ENCODE measurements around the gene SLIT3.

Gene SLIT3

DNA sequence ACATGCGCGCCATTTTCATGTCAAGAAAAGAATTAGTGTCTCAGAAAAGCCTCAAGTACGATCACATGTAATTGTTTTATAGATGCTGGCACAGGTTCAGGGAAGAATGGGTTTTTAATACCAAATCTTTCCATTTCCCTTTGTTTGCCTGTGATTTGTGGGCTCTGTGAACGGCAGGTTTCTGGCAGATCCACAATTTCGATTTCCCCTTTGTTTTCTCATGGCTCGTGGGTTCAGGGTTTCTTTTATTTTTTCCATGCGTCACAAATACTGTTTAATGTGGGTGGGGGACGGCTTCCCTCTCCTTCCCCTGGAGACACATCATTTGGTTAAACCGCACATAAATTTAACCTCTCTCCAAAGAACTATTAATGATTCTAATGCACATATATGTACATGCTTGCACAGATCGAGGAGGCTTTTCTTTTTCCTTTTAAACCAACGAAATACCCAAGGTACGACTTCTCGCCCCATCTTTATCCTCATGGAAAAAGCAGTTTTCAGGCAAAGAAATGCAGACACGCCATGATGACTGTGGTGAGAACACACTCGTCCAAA is 195.9 kb downstream of the SLIT3 start:
- DNase-seq (ENCODE audit: low spot score), result no peak

DNA sequence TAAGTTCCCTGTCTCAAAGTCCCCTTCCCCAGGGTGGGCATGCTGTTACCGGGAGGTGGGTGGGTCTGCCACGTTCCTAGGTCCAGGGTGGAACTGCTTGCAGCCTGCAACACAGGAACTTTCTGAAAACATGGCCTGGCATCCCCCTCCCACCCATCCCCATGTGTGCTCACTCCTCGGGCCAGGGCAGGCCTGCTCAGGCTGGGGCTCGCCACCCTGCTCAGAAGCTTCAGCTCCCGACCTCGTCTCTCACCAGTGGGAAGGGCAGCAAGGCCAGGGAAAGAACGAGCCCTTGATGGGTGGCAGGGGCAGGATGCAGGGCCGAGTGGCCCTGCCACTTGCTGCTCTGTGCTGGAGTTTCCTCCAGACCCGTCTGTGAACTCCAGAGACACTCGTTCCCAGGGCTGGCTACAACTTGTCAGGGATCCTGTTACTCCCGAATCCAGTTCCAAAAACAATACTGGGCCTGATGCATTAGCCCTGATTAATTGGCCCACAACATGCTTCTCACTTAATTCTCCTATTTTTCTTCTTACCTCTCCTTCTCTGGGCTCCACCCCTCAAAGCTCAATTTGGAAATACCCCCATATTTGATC is 197.3 kb downstream of the SLIT3 start:
- no peak for DNase-seq (ENCODE audit: low spot score)

DNA sequence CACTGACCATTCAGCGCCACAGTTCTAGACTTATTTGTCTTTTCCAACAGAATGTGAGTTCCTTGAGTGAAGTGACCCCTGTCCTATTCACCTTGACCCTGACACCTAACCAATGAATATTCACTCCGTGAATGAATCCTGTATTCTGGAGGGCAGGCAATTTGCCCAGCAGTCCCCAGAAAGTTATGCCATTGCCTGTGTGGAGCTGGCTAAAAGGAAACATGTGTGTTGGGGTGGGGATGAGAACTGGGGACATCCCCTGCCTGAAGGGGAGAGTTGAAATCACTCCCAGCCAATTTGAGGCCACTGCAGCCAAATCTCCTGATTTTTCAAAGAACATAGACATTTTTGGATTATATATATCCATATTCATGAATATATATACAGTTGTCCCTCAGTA is 199.0 kb downstream of the SLIT3 start:
- DNase-seq (ENCODE audit: low spot score), result no peak

DNA sequence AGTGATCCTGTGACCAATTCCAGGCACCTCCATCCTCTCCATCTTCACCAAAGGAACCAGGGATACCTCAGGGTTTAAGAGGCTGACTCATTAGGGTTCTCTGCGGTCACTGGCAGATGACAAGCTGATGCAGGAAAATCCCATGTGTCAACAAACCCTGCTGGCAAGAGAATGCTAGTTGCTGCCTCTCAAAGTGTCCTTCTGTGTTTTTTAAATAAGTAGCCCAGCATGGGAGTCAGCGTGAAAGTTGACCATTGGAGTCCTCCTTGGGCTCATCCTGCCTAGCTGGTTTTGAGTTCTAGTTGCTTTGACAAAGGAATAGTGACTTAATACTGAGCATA is 200.2 kb downstream of the SLIT3 start:
- no peak for DNase-seq (ENCODE audit: low spot score)

DNA sequence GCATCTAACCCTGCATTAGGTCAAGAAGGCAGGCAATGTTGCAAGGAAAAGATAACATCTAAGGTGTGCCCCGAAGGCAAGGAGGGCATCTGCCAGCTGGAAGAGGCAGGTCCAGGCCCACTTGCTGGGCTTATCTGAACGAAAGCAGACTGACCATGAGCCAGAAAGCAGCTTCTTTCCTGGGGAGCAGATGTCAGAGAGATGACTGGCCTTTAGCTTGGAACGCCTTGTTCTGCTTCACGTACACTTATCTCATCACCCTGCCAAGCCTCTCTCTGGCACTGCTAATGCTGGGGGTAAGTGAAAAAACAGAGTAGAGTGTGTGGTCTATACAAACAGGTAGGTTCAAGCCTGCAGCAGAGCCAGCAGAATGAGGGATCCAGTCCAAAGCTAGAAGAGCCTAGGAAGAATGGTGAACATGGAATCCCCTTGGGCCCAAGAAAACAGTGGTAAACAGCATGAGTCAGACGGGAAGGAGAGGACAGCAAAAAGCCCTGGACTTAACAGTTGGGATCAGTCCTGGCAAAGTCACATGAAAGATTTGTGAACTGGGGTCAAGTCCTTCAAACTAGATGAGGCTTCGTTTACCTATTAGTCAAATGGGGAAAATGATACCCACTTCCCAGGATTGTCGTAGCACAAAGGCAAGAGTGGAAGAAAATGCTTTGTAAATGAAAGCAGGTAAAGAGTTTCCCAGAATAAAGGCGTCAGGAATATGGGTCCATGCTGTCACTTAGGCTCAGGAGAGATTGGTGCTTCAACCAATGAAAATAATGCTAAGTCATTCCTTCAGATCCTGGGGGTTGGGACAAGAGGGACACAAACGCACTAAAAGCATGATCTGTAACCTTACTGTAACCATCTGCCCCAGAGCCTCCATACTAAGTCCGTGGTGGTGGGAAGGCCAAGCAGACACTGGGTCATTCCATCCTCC is 200.9 kb downstream of the SLIT3 start:
- no peak for DNase-seq (ENCODE audit: low spot score)

DNA sequence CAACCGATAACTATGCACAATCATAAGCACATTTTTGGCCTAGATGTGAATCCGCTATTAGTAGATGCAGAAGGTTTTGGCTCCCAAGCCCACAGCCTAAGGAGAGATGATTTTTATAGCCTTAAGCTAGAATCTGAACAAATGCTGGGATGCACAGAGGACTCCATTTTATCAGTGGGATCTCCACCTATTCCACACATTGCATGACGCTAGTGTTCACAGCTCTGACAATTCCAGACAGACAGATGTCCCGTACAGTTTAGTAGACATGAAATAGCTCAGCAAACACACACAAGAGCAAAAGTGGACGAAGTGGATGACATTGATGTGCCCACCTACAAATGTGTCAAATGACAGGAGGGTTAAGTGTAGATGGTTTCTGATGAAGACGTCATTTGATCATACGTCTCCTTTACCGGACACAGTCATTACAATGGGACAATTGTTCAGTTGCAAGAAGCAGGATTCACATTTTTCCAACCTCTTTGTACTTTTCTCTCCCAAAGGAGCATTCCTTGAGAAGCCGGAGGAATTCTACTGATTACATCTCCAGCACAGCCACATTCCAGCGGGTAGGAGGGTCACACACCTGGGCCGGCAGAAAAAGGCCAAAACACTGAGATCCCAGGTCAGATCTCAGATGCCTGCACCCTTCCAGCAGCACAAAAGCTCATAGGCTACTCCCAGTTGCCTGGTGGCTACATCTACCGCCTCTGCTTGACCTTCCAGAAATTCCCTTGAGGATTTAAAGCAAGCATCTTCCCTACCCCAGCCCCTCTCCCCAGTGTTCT is 202.4 kb downstream of the SLIT3 start:
- DNase-seq (ENCODE audit: low spot score), result no peak

DNA sequence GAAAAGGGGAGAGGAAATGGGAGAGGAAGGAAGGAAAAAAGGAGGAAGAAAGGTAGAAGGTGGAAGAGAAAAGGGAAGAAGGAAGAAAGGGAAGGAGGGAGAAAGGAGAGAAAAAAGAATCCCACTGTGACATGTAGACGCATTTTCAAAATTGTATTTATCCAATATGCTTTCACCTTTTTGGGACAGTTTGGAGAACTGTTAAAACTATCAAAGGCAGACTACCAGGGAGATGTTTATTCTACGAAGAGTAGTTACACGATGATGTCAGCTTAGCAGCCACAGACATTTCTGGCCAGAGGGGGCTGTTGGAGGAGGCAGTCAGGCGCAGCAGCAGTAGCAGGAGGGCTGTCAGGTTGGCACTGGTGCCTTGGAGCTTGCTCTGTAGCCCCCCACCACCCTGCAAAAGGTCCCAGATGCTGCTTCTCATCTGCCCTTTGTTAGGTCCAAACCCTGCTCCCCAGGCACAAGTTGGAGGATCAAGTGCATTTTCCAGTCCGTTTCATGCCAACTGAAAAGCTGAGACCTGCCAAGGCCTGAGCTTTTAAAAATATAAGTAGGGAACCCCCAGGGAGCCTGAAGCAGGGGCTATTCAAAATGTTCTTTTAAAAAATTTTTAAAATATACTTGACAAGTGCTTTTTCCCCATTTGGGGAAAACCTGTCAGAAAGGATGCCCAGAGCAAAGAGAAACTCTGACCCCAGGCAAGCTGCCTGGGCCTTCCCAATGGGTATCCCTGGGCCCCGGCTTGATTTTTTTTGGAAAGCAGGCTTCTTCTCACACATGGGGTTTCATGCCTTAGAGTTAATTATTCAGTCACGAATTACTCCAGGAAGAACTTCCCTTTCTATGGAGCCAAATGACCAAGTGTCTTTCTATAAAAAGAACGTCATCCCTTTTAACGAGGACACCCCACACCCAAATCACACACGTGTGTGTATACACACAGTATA is 203.3 kb downstream of the SLIT3 start:
- DNase-seq (ENCODE audit: low spot score), result no peak

DNA sequence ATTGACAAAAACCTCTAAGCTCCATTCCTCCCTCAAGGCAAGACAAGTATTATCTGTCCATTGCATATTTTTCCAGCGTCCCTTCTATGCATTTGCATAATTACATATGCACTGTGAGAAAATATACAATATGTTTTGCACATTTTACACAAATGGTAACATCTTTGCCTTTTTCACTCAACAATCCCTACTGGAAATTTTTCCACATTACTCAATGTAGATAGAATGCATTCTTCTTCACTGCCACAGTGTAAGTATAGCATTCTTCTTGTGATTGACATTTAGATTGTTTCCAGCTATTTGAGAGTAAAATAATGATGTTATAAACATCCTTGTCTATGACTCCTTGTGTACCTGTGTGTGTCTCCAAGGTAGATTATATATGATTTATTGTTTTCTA is 205.0 kb downstream of the SLIT3 start:
- no peak for DNase-seq (ENCODE audit: low spot score)

DNA sequence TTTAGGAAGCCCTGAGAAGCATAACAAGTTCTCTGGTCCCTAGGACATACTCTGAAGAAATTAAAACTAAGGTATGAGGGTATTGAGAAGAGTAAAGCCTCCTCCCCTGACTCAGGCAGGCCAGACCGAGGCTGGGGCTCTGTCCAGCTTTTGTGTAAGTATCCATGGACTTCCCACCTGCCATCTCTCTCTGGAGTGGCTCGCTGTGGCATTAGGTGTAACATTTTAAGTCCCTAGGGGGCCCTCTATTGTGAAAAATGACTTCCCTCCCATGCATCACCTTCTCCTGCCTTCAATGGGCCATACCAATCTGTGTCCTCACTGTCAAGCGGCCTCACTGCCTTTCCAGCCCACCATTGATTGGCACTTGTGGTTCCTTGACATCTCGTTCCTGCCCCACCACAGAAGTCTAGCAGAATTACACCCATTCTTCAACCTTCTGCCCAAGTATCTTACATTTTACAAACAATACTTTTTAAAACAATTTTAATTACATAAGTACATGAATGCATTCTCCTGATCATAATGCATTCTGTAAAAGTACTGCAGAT is 205.5 kb downstream of the SLIT3 start:
- DNase-seq (ENCODE audit: low spot score), result no peak

DNA sequence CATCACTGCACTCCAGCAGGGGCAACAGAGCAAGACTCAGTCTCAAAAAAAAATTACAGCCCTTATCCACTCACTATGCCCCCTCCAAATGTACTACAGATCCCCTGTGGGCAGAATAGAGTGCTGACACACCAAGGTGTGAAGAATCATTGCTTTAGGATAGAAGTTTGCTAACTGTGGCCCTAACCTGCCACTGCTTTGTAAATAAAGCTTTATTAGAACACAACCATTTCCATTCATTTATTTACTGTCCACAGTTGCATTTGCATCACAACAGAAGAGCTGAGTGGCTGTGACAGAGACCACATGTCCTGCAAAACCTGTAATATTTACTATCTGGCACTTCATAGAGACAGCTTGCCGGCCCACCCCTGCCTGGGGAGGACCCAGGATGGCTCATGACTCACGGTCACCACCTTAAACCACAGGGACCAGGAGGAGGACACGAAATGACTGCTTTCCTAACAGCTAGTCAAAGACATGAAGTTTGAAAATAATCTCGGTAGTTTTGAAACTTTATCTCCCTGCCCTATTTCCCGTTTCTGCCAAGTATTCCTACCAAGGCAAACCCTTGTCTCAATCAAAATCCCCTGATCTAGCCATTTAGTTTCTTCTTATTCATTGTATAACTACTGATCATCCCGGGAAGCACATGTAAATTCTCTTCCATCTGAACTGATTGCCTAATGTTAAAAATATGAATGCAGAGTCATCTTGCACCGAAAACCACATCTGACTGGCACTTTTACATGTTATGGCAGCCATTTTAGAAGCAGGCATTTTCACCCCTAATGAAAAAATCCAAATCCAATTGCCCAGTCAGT is 206.1 kb downstream of the SLIT3 start:
- DNase-seq (ENCODE audit: low spot score), result no peak

DNA sequence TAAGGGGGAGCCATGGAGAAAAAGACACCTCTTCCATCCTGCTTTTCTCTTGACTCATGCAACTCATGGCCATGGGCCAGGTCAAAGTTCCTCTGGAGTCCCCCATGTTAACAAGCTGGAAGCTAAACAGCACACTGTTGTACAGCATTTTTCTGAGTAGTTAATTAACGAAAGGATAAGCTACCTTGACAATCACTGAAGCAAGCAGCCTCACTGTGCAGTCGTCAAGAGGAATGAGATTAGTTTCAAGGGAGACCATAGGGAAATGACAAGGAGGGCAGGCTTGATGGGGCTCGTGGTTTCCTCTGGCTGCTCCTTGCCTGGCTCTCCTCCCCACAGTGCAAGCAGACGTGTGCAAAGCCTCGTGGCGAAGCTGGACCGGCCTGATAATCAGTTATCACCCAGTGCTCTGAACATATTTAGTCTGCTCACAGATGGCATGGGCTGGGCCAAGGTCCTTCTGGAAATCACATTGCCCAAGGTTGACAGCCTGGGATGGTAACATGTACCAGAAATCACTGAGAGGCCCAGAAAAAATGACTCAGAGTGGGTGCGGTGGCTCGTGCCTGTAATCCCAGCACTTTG is 209.5 kb downstream of the SLIT3 start:
- DNase-seq (ENCODE audit: low spot score), result no peak

DNA sequence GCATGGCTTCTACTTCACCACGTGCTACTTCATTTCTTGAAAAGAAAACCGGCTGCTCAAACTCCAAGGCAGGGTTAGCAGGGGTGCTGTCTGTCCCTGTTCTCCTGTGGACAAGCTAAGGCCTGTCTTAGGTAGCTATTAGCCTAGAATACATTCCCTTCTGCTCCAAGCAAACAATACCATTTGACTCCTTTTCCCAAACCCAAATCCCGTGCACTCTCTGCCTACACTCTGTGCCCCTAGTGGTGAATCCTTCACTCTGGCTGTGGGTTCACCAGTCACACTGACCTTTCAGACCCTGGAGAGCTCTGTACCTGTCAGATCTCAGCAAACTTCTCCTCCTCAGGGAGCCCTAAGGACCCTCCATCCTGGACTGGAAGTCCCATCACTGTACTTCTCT is 211.6 kb downstream of the SLIT3 start:
- DNase-seq (ENCODE audit: low spot score), result no peak

DNA sequence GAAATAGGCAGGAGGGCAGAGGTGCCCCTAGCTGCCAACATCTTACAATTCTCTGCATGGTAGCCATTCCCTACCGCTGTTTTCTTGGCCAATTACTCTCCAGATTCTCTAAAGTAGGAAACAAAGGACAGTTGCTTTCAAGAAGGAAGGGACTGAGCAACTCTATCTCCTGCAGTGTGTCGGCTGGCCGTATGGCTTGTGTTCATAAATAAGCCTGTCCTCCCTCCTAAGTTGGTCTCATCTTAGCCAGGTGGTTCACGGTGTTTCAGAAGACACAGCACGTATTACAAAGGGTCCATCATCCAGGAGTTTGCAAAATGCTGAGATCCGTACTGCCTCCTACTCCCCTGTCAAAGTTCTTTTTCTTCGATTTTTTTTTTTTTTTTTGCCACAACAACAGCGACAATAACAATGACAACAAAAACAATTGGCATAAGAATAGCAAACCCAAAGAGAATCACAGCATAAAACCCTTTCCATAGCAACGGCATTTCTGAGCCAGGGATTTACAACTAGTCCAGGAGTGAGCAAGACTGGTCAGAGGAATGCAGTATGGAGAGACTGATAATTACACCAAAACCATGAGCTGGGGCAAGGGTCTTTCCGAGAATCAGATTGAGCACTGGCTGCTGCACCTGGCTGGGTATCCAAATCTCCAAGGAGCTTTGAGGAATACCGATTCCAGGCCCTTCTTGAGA is 212.8 kb downstream of the SLIT3 start:
- DNase-seq (ENCODE audit: low spot score), result no peak

DNA sequence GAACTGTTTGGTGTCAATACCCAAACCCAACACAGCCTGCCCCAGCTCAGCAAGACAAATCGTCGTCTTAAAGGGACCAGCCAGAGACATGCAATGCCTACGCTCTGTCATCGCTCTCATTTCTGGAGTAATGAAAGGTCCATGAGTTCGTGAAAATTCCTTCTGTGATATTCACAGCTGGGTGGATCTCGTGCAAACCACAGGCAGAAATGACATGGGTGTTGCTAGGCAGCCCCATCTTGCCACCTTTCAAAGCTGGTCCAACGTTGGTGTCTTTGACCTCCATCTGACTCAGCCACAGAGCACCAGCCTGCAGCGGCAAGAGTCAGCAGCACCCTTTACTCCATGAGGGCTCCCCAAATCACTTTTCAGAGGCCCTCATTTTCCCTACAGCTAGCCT is 215.3 kb downstream of the SLIT3 start:
- no peak for DNase-seq (ENCODE audit: low spot score)

DNA sequence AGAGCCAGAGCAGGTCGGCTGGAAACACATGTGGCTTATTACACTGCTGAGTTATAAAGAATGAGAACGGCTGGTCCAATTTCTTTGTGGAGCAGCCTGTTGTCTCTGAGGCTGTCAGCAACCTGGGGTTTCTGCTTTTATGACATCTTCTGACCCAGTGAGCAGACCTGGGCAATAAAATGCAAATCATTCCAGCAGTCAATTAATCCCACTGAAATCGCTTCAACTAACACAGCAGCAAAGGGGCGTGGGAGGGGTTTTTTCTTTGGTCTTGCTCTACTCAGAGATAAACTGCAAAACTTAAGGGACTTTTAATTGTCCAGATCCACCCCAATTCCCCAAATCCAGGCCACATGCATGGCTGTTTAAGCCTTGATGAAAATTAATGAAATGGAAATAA is 215.7 kb downstream of the SLIT3 start:
- no peak for DNase-seq (ENCODE audit: low spot score)

DNA sequence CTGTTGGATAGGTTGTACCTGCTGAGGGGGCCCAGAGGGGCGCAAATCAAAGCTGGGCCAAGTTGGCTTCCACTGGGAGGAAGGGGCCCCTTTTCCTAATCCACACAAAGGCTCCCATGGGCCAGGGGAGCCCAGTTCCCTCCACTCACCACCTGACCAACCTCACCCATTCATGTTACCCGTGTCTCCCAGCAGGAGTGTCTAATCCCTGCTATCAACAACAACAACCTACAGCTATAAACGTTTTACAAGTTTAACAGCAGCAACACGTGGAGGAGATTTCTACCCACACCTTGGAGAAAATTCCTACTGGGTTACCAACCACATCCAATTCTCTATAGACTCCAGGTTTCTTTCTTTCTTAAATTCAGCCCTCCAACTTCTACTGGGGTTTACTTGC is 216.2 kb downstream of the SLIT3 start:
- no peak for DNase-seq (ENCODE audit: low spot score)

DNA sequence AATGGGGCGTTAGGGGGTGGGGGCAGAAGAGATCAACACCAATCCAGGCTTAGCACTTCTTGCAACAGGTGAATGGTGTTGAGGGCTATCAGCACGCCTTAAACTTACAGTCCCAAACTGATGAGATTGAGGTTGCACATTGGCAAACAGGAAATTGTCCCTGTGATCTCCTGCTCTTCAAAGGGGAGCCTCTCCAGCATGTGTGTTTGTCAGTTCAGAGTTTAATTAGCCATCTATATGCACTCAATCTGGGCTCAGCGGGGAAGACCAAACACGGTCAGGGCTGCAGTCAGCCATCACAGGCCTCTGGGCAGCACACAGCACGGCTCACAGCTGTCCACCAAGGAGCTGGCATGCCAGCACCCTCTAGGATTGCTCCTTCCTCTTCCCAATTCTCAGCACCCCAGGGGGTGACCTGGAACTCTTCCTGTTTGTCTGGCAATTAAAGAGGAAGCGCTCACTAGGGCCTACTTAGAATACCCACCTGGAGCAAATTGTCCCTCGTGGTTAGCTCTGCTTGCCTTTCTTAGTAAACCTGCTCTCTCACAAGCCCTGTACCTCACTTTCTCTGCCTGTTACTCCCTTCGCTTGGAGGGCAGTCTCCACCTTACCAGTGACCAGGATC is 217.4 kb downstream of the SLIT3 start:
- DNase-seq (ENCODE audit: low spot score), result no peak

DNA sequence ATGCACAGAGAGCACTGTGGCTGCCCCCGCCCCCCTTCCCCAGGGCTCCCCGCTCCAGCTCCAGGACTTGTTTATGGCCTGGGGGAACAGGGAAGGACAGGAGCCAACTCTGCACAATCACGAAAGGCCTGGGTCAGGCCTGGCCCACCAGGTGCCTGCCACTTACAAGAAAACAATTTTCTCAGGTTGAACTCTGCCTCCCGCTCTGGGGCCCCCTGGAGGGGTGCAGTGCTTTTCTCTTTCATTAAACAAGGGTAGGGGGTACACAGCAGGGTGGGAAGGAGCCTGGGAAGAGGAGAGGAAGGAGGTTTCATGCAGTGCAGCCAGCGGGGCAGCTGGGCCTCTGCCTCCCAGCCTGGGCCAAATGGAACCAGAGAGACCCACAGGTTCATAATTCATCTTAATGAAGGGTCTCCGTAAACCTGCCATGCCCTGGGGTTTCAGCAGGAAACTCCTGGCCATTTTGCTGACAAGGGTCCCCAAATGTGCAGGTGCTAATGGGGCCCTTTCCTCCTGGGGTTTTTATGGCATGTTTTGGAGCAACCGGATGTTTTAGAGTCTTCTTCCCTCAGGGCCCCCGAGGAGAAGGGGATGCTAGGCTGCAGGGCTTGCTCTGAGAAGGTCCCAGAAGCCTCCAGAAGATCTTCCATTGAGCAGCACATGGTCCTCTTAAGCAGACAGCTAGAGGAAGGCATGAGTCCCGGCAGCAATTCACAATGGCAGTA is 219.8 kb downstream of the SLIT3 start:
- DNase-seq (ENCODE audit: low spot score), result no peak
